Measurements from ENCODE around the gene GINS2. TPM values are rescaled to one million over a fixed set of nuclear protein-coding genes. Genes with fewer than 3 reads are reported as not detected.

The GINS2 gene
- total RNA-seq, 1 donor, result 1.8 TPM

- peak; percentile 44 for DNase-seq (ENCODE audit: insufficient read length, low spot score, missing footprints)
- H3K4me1 ChIP-seq (ENCODE audit: insufficient read depth, low read length), result no peaks in the 10 kb centered on the region
- no peaks in the 10 kb centered on the region for H3K27me3 ChIP-seq (ENCODE audit: insufficient read depth, low read length)
- H3K4me2 ChIP-seq (ENCODE audit: insufficient read depth, low read length), result no peak overlapping the region
- no peak overlapping the region for H3K4me3 ChIP-seq (ENCODE audit: insufficient read depth, low read length)
- no peaks in the 10 kb centered on the region for H4K20me1 ChIP-seq (ENCODE audit: insufficient read depth, low read length)
- H3K79me2 ChIP-seq (ENCODE audit: insufficient read depth, low read length), result no peaks in the 10 kb centered on the region
- no peaks in the 10 kb centered on the region for H3K36me3 ChIP-seq (ENCODE audit: insufficient read depth, low read length)
- H3K9me3 ChIP-seq (ENCODE audit: low read depth, low read length), result no peaks in the 10 kb centered on the region
- H2AFZ ChIP-seq (ENCODE audit: low read length), result no peak overlapping the region
- no peak for TF ChIP-seq CTCF (IDR thresholded peaks at IDR 0.05; ENCODE audit: extremely low read depth, low read depth, low read length)
- H3K27ac ChIP-seq (ENCODE audit: low read depth, low read length), result no peak overlapping the region
Observed at GRCh38 chr16:85730186-85730465, 41.4 kb upstream of the GINS2 start.

- Histone ChIP-seq H3K27ac (ENCODE audit: low read depth, low read length) (no peak overlapping the region), H3K9me3 (ENCODE audit: low read depth, low read length) (no peaks in the 10 kb centered on the region), H4K20me1 (ENCODE audit: insufficient read depth, low read length) (no peaks in the 10 kb centered on the region), H3K27me3 (ENCODE audit: insufficient read depth, low read length) (no peaks in the 10 kb centered on the region), H3K4me3 (ENCODE audit: insufficient read depth, low read length) (no peak overlapping the region), H3K36me3 (ENCODE audit: insufficient read depth, low read length) (no peaks in the 10 kb centered on the region), H3K79me2 (ENCODE audit: insufficient read depth, low read length) (no peaks in the 10 kb centered on the region), H2AFZ (ENCODE audit: low read length) (peak overlapping the region; percentile 68), H3K4me2 (ENCODE audit: insufficient read depth, low read length) (no peak overlapping the region), H3K4me1 (ENCODE audit: insufficient read depth, low read length) (no peaks in the 10 kb centered on the region)
- TF ChIP-seq CTCF (IDR thresholded peaks at IDR 0.05; ENCODE audit: extremely low read depth, low read depth, low read length), result no peak
- DNase-seq (ENCODE audit: insufficient read length, low spot score, missing footprints), result peak; percentile 51
Observed at GRCh38 chr16:85729452-85730185, 40.9 kb upstream of the GINS2 start.

- Histone ChIP-seq H4K20me1 (ENCODE audit: insufficient read depth, low read length) (no peaks in the 10 kb centered on the region), H3K36me3 (ENCODE audit: insufficient read depth, low read length) (no peaks in the 10 kb centered on the region), H3K27me3 (ENCODE audit: insufficient read depth, low read length) (no peaks in the 10 kb centered on the region)
Observed at GRCh38 chr16:85728879-85729278, 40.1 kb upstream of the GINS2 start.

GRCh38 chr16:85724936-85725335 is 36.2 kb upstream of the GINS2 start:
- Histone ChIP-seq H3K4me2 (ENCODE audit: insufficient read depth, low read length) (no peak overlapping the region), H3K9me3 (ENCODE audit: low read depth, low read length) (no peaks in the 10 kb centered on the region), H2AFZ (ENCODE audit: low read length) (no peak overlapping the region), H3K27me3 (ENCODE audit: insufficient read depth, low read length) (no peaks in the 10 kb centered on the region), H4K20me1 (ENCODE audit: insufficient read depth, low read length) (no peaks in the 10 kb centered on the region), H3K36me3 (ENCODE audit: insufficient read depth, low read length) (no peaks in the 10 kb centered on the region), H3K79me2 (ENCODE audit: insufficient read depth, low read length) (no peaks in the 10 kb centered on the region), H3K4me3 (ENCODE audit: insufficient read depth, low read length) (no peak overlapping the region), H3K4me1 (ENCODE audit: insufficient read depth, low read length) (no peaks in the 10 kb centered on the region), H3K27ac (ENCODE audit: low read depth, low read length) (no peak overlapping the region)
- peak; percentile 6 for DNase-seq (ENCODE audit: insufficient read length, low spot score, missing footprints)
- TF ChIP-seq CTCF (IDR thresholded peaks at IDR 0.05; ENCODE audit: extremely low read depth, low read depth, low read length), result no peak

More at GRCh38 chr16:85728879-85729278, 40.1 kb upstream of the GINS2 start:
- Histone ChIP-seq H3K9me3 (ENCODE audit: low read depth, low read length) (no peaks in the 10 kb centered on the region), H3K4me2 (ENCODE audit: insufficient read depth, low read length) (no peak overlapping the region), H3K79me2 (ENCODE audit: insufficient read depth, low read length) (no peaks in the 10 kb centered on the region), H3K4me1 (ENCODE audit: insufficient read depth, low read length) (no peaks in the 10 kb centered on the region), H2AFZ (ENCODE audit: low read length) (no peak overlapping the region), H3K27ac (ENCODE audit: low read depth, low read length) (no peak overlapping the region), H3K4me3 (ENCODE audit: insufficient read depth, low read length) (no peak overlapping the region)
- peak; percentile 26 for DNase-seq (ENCODE audit: insufficient read length, low spot score, missing footprints)
- peak; percentile 21 for TF ChIP-seq CTCF (IDR thresholded peaks at IDR 0.05; ENCODE audit: extremely low read depth, low read depth, low read length)

Data from osteoblast (primary cell).